HL-60 (cell line): ENCODE measurements around the gene SUPT3H.
"Not testable (repeated sequence)": the region's sequence is repeated elsewhere in the genome, so short reads cannot be mapped to it uniquely, and the experiment has no call there.

Experiments
- DNase-seq, 2 experiments: peaks; one replicate each; pipeline ENCODE4 v3.0.0-alpha.2; 2010 to 2020; ENCODE audit warnings: low read depth in 1 of 2, low spot score in 1 of 2
- H3K27ac ChIP-seq: fragments of 250-450 bp; sonication (Bioruptor Pico); replicated peaks from 2 replicates; pipeline ENCODE4 v1.5.1; 2020; ENCODE audit warnings: mild to moderate bottlenecking, moderate library complexity
- H3K27me3 ChIP-seq: fragments of 250-450 bp; sonication (Bioruptor Pico); 2 replicates; pipeline ENCODE4 v1.5.1; 2021; ENCODE audit warnings: mild to moderate bottlenecking, moderate library complexity; ENCODE audit not compliant: insufficient read depth, poor library complexity, severe bottlenecking
- H3K4me3 ChIP-seq: replicated peaks from 2 replicates; pipeline ENCODE4 v1.5.1; 2011; ENCODE audit warnings: mild to moderate bottlenecking, control low read depth, low read length; ENCODE audit not compliant: insufficient read depth
- CTCF ChIP-seq: IDR thresholded peaks from one replicate; pipeline ENCODE4 v1.5.1; 2011; ENCODE audit warnings: low read length, control low read depth, inconsistent platforms; ENCODE audit not compliant: insufficient read depth
- GABPA ChIP-seq: IDR thresholded peaks from 2 replicates; pipeline ENCODE4 v1.6.1; 2012; ENCODE audit warnings: low read depth
- POLR2AphosphoS5 ChIP-seq: IDR thresholded peaks from 2 replicates; pipeline ENCODE4 v1.6.1; 2012; ENCODE audit warnings: low read depth
- REST ChIP-seq: IDR thresholded peaks from 2 replicates; pipeline ENCODE4 v1.6.1; 2012; ENCODE audit warnings: low read depth; ENCODE audit not compliant: insufficient replicate concordance
- SPI1 ChIP-seq: IDR thresholded peaks from 2 replicates; pipeline ENCODE4 v1.6.1; 2012; ENCODE audit warnings: low read depth, mild to moderate bottlenecking, borderline replicate concordance

SUPT3H gene

GRCh38 chr6:45069091-45069490 is 308.6 kb downstream of the SUPT3H start:
- Histone ChIP-seq H3K4me3 (no peak overlapping the region), H3K27me3 (no peaks in the 10 kb centered on the region), H3K27ac (no peak overlapping the region)
- no peak for DNase-seq
- TF ChIP-seq GABPA (no peak), SPI1 (no peak), POLR2AphosphoS5 (no peak), CTCF (no peak), REST (no peak)

- not testable (repeated sequence) for H3K27ac ChIP-seq, H3K4me3 ChIP-seq, H3K27me3 ChIP-seq, DNase-seq
Measured at GRCh38 chr6:45067446-45067845, 310.3 kb downstream of the SUPT3H start.

- H3K27ac ChIP-seq, H3K27me3 ChIP-seq, DNase-seq, H3K4me3 ChIP-seq: not testable (repeated sequence)
Measured at GRCh38 chr6:45062659-45063058, 315.1 kb downstream of the SUPT3H start.

- DNase-seq = no peak
- no peaks in the 10 kb centered on the region for H3K27me3 ChIP-seq
- no peak overlapping the region for H3K27ac ChIP-seq
- H3K4me3 ChIP-seq = no peak overlapping the region
- no peak for TF ChIP-seq SPI1
- no peak for TF ChIP-seq REST
Measured at GRCh38 chr6:45057711-45058110, 320.0 kb downstream of the SUPT3H start.

- Histone ChIP-seq H3K4me3 (no peak overlapping the region), H3K27me3 (no peaks in the 10 kb centered on the region), H3K27ac (no peak overlapping the region)
- DNase-seq = no peak
- no peak for TF ChIP-seq REST
Measured at GRCh38 chr6:45054610-45055009, 323.1 kb downstream of the SUPT3H start.
